Stimulated activated CD8-positive, alpha-beta memory T cell treated with anti-CD3 and anti-CD28 coated beads, Interleukin-15, amount 100 ng/mL, for 48 hours (primary cell): ENCODE results near the gene MGST2.
"Not testable (repeated sequence)": the region's sequence is repeated elsewhere in the genome, so short reads cannot be mapped to it uniquely, and the experiment has no call there.

Experiments used
- DNase-seq, 2 donors: peaks; one replicate each; pipeline ENCODE4 v3.0.0-alpha.2; 2020; ENCODE audit warnings: low read depth in 2 of 2

Gene MGST2

DNA sequence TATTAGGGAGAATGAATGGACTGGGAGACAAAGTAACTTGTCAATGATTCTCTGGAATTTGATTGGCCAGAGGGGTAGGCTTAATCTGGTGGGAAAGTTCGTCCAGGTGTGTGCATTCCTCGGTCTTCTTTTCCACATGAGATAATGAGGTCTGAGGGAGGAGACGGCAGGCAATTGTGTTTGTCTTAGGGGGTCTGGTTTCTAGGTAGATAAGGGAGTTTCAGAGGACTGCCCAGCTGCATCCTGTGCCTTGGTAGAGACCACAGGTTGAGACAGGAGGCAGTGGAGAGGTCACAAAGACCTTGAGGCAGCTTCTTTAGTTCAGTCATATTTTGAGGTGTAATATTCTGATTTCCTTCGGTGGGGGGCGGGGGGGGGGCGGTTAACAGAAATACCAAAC is 4.3 kb downstream of the MGST2 start:
- DNase-seq = no peak

DNA sequence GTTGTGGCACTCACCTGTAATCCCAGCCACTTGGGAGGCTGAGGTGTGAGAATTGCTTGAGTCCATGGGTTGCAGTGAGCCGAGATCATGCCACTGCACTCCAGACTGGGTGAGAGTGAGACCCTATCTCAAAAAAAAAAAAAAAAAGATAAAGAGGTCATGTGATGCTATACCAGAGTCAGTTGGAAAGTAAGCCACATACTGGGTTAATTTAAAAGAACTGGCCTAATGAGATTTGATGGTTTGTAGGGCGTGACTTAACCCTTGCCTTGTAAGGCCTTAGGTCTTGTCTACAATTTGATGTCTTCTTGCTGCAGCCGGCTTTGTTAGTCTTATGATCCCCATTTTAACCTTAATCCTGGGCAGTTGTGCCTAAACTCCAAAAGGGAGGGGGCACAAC is 5.2 kb downstream of the MGST2 start:
- no peak for DNase-seq

DNA sequence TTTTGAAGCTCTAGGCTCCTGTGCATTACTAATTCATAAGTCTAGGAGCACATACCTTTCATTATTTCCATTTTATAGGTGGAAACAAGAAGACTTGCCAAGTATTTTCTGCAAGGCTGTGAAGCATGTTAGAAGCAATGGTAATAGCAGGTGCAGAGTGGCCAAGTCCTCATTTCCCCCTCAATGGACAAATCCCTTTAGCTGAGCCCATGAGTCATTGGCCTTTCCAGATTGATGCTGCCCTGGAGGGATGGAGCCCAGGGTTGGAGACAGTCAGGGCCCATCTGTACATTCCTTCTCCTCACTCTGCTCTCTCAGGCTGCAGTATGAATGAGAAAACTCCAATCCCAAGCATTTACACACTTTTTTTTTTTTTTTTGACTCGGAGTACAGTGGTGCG is 6.6 kb downstream of the MGST2 start:
- no peak for DNase-seq

DNA sequence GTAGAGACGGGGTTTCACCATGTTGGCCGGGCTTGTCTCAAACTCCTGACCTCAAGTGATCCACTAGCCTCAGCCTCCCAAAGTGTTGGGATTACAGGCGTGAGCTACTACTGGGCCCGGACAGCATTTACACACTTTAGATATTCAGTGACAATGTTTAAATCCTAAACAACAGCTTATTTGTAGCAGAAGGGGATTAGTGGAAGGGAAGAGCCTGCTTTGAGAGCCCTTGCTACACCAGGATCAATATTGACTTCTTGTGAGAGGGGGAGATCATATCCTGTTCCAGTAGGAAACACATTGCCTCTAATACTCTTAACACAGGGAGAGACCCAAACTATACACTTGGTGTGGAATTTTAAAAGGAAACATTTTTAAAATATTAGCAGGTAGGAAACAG is 7.1 kb downstream of the MGST2 start:
- no peak for DNase-seq

DNA sequence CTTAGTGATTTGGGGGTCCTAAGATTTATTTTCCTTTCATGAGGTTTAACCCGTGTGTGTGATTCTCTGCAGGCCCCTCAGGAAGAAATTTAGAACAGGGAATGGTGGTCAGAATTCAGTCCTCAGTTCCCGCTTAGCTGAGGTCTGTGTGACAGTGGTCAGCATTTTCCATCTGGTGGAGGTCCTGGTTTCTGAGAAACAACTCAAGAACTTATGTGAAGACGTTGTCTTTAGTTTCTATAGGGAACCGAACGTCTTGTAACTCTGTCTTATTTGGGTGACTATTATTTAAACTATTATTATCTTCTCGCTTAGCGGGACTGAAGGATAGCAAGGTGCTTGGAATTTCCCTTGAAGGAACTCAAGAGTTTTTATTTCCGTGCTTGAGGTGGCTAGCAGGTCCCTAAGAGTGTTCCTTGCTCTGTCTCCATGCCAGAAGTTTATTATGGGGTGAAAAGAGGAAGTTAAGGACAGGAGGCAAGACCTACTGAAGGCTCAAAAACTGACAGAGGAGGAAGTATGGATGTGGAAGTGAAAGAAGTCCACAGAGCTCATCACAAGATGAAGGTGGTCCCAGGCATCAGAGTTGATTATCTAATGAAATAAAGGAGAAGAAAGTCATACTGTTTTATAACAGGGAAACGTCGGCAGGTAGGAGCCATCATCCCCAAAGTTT is 9.4 kb downstream of the MGST2 start:
- DNase-seq = no peak

DNA sequence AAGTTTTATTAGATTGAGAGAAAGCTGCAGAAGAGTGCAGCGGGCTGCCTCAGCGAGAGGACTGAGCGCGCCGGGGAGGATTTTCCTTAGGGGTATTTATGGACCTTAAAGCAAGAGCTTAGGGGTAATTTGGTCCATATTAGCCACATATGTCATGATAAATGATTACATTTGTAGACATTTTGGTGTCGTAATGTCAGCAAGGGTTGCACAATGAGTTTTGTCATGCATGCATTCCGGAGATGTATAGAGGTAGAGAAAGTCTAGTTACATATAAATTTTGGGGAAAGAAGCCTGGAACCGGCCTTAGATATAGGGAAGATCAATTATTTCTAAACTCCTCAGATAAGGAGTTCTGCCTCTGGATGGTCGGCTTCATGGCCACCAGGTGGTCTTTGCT is 10.0 kb downstream of the MGST2 start:
- no peak for DNase-seq

DNA sequence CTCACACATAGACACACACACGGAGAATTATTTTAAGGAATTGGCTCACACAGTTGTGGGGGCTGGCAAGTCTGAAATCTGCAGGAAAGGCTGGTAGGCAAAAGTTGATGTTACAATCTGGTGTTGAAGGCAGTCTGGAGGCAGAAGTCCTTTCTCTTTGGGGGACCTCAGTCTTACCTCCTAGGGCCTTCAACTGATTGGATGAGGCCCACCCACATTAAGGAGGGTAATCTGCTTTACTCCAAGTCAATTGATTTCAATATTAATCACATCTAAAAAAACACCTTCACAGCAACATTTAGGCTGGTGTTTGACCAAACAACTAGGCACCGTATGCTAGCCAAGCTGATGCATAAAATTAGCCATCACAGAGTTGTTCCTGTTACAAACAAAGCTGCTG is 10.7 kb downstream of the MGST2 start:
- DNase-seq = no peak

DNA sequence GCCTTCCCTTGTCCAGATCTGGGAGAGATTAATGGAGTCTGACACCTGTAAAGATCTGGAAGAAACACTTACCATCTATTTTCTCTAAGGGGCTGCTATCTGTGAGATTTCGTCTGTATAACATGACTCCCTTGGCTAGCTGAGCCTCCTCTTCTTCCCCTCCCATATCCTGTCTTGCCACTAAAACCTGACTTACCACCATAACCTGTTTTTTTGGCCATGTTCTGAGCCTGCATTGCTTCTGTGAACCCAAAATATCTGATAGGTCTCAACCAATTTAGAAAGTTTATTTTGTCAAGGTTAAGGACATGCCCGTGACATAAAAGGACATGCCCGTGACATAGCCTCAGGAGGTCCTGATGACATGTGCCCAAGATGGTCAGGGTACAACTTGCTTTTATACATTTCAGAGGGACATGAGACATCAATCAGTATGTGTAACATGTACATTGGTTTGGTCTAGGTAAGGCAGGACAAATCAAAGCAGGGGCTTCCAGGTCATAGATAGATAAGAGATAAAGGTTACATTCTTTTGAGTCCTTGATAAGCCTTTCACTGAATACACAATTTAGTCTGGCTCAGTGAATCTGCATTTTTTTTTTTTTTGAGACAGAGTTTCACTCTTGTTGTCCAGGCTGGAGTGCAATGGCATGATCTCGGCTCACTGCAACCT is 11.4 kb downstream of the MGST2 start:
- DNase-seq = no peak

DNA sequence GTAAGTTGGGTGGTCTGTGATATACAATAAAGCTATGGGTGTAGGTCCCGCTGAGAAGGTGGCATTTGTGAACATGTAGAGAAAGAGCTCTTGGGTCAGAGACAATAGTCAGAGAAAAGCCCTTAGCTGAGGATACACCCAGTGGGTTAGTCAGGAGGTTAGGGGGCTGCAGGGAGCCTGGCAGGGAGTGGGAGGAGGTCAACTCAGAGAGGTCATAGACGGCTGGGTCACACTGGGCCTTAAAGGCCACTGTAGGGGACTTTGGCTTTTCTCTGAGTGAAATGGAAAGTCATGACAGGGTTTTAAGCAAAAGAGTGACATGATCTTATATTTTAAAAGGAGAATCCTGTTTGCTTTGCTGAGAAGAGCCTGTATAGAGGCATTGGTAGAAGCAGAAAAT is 16.7 kb downstream of the MGST2 start:
- no peak for DNase-seq

DNA sequence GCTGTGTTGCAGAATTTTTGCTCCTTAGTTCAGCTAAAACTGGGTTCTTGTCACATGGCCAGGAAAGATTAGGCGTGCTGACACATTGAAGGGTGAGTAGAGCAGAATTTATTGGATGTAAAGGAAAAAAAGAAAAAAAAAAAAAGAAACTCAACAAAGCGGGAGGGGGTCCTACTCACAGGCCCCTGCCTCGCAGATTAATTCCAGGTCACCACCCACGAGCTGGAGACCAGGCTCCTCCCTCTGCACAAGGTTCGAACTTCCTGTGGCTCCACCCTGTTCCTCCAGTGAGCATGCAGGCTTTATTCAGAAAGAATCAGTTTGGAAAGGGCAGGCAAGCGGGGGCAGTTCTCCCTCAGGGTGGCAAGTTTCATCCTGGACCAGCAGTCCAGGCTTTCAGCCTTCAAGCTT is 17.1 kb downstream of the MGST2 start:
- DNase-seq = no peak

DNA sequence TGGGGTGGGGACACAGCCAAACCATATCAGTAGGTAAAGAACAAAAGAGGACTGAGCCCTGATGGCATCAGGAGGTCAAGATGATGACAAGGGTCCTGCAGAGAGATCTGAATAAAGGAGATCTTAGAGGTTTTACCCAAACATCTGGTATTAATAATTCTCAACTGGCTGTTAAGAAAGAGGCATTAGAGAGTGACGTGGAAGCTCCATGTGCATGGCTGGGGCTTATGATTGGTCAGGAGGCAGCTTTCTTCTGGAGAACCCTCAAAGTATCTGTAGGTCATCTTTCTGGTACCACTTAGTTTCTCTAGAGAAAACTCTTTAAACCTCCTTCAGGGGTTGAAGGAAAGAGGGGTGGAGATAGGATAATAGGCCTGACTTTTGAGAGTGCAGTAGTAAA is 18.7 kb downstream of the MGST2 start:
- DNase-seq = no peak

DNA sequence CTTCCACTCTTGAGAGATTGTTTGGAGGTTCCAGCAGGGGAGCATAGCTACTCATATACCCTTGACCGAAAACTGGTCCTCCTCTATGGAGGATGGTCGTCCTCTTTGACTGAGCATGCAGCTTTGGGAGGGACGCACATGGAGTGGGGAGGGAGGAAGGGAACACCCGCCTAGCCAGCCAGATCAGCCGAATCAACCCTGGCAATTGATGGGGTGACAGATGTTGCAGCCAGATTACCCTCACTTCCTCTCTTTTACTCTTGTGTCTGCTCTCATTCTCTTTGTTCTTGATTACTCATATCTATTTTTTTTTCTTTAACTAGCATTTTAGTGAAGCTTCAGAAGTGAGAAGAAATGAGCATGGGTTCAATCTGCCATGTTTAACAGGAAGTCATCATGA is 19.6 kb downstream of the MGST2 start:
- no peak for DNase-seq

DNA sequence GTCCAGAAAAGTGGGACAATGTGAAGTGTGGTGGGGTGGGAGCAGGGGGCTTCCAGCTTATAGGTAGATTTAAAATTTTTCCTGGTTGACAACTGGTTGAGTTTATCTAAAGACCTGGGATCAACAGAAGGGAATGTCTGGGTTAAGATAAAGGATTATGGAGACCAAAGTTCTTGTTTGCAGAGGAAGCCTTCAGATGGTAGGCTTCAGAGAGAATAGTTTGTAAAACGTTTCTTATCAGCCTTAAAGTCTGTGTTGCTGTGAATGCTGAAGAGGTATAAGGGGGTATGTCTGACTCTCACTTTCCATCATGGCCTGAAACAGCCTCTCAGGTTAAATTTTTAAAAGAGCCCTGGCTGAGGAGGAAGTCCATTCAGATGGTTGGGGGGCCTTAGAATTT is 20.5 kb downstream of the MGST2 start:
- DNase-seq = no peak

DNA sequence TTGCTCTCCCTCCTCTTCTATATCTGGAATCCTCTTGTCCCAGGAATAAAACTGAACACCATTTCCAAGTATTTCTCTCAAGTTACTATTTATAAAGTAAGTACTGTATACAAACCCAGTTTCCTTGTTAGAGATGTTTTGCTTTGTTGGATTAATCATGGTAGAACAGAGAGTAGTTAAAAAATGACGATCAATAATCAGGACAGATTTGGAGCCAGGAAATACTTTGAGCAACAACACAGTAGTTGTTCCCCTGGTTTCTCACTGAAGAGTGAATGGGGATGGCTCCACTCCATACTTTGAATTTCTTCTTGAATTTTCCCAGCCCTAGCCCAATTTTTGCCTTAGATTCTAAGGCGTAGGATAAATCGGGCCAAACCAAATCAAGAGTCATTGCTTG is 21.4 kb downstream of the MGST2 start:
- DNase-seq = no peak

DNA sequence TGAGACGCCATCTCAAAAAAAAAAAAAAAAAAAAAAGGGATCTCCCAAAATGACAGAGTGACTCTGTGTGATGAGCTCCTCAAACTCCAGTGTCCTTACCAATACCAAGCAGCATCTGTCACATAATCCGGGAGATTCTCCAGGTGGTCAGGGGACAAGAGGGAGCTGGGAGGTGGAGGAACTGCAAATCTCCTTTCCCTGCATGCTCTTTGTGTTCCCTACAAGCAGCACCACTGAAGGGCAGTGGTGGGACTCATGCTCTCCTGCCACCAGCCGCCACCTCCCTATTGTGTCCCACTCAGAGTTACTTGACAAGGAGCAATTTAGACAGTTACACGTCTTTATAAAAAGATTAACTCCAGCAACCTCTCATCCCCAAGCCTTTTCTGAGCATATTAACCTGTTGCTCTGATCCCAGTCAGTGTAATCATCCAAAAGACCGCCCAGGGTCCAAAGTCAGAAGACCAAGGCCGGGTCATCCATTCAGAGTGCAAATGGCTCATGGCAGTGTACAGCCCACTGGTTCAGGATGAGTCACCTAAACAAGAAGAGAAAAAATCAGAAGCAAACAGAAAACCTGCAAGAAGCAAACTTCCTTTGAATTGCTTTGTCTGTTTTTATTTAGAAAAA is 23.6 kb downstream of the MGST2 start:
- no peak for DNase-seq

DNA sequence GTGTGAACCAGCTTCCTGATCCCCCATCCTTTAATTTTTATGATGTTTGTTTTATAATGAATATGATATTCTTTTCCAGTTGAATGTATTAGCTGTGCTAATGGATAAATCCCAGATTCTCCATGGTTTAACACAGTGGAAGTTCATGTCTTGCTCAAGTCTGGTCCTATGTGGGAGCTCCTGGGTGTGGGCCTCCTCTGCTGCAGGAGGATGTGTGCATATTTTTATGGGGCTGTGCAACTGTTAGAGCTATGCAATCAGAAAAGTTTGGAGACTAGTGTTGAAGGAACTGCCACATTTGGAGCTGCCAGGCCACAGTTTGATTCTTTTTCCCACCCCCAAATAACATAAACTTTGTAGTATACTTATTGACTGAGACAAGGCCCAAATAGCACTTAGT is 24.8 kb downstream of the MGST2 start:
- DNase-seq = no peak

DNA sequence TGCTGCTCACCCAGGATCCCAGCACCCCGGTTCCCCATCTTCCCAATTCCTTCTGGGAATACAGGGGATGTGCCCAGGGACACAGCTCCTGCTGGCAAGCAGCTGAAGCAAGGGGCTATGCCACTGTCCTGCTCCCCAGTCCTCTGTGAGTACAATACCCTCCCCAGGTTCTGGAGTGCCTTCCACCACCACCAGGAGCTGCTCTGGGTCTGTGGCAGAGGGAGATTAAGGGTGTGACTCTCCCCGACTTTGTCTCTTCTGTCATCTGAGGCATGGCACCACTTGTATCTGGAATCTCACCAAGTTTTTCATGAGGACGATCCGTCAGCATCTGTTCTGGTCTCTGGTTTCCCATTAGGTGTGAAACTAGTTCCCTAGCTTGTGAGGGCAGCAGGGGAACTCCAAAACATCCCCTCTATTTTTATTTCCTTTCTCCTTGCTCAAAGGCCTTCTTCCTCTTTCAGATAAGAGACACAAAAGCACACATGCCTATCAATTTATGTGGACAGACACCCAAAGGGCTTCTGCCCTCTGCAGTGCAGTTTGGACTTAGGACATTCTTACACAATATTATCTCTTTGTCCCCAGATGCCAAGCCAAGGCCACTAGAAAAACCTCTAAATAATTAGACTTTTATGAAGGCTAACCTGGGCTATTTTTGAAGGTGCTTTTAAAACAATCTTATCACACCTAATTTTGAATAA is 26.8 kb downstream of the MGST2 start:
- DNase-seq = no peak

DNA sequence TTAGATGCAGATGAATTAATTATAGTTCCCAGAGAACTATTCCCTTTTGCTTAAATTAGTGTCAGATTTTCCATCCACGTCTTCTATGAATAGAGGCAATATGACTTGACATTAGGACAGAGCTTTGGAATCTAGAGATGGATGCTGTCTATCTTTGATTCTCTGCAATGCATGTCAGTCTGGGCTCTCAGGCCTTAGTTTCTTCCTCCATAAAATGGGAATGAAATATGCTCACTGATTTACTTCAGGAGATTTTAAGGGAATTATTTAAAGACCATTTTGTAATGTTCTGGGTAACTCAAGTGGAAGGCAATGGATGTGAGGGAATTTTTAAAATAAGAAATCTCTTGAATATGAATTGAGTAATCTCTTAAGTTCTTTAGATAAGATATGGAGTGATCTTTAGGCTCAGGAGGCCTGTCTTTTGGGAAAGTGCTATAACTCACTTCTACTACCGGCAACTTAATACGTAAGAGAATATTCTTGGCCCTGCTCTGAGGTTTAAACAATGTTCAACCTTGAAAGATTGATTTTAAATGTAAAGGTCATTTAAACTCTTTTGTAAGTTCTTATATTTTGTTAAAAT is 29.0 kb downstream of the MGST2 start:
- no peak for DNase-seq

DNA sequence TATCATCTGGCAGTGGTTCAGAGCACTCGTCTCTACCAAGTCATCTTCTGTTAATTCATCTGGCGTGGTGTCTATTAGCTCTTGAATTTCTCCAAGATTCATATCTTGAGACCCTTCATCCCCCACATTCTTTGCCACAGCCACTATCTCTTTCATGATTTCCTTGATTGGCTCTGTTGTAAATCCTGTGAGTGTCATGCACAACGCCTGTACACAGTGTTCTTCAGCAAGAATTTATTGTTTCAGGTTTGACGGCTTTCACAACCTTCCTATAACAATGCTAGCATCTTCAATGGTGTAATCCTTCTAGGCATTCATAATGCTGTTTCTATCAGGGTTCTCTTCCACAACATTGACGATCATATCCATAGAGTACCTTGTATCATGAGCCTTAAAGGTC is 30.9 kb downstream of the MGST2 start:
- DNase-seq = no peak

DNA sequence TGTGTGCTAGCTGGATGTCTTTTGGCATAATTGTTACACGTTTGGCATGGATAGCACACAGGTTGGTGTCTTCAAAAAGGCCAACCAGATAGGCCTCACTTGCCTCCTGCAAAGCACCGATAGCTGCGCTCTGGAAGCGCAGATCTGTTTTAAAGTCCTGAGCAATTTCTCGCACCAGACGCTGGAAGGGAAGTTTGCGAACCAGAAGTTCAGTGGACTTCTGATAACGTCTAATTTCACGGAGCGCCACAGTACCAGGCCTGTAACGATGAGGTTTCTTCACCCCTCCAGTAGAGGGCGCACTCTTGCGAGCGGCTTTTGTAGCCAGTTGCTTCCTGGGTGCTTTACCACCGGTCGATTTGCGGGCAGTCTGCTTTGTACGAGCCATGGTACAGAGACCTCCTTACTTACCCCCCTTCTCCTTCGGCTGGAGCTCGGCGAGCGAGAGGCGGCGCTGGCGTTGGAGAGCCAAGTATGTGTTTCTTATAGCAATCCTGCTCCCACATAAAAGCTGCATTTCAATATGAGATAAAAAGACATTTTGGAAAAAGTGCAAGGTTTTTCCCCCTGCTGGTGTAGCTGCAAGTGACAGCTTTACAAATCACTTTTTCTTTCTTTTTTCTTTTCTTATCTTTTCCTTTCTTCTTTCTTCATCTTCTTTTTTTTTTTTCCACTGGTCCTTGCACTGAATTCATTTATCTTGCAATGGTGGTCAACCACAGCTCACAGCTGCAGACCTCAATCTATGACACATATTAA is 32.7 kb downstream of the MGST2 start:
- not testable (repeated sequence) for DNase-seq

DNA sequence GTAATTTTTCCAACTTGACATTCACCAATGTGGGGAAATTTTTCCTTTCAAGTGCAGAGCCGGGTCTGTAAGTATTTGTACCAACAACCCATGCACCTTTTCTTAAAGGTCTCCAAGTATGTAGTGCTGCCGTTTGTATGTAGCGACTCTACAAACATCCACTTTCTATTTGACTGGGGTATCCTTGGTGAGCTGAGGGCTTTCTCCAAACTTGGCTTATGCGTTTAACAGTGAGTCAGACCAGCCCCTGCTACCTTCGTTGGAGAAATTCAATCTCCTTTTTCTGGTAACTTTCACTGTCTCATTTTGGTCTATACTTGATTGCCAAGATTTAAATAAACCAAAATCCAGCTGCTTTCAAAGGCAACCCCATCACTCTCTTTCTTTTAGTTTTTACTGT is 34.9 kb downstream of the MGST2 start:
- DNase-seq = no peak
